ENCODE results near the gene PDE9A.
A peak's percentile ranks its signal among the peaks of the same experiment; 100 is the strongest.

PDE9A gene

GRCh38 chr21:42760361-42760950, 107.0 kb downstream of the PDE9A start:
- no peak for DNase-seq

- DNase-seq, result peak; percentile 21
These were observed 107.7 kb downstream of the PDE9A start for GRCh38 chr21:42760951-42761751.

- DNase-seq, result no peak
These were observed 108.4 kb downstream of the PDE9A start for GRCh38 chr21:42761776-42762335.

GRCh38 chr21:42763581-42764442, 110.4 kb downstream of the PDE9A start:
- DNase-seq, result no peak

- no peak for DNase-seq
These were observed 111.0 kb downstream of the PDE9A start for GRCh38 chr21:42764443-42764760.

- no peak for DNase-seq
These were observed 111.5 kb downstream of the PDE9A start for GRCh38 chr21:42764883-42765282.

- no peak for DNase-seq
These were observed 112.2 kb downstream of the PDE9A start for GRCh38 chr21:42765656-42766055.

- no peak for DNase-seq
These were observed 113.5 kb downstream of the PDE9A start for GRCh38 chr21:42766739-42767560.

- no peak for DNase-seq
These were observed 114.1 kb downstream of the PDE9A start for GRCh38 chr21:42767561-42767835.

GRCh38 chr21:42768324-42769121, 115.1 kb downstream of the PDE9A start:
- DNase-seq, result no peak

- no peak for DNase-seq
These were observed 115.9 kb downstream of the PDE9A start for GRCh38 chr21:42769183-42769819.

GRCh38 chr21:42769820-42770716, 116.6 kb downstream of the PDE9A start:
- no peak for DNase-seq

GRCh38 chr21:42770717-42771502, 117.5 kb downstream of the PDE9A start:
- no peak for DNase-seq

- no peak for DNase-seq
These were observed 118.0 kb downstream of the PDE9A start for GRCh38 chr21:42771503-42771805.

GRCh38 chr21:42775123-42775522, 121.7 kb downstream of the PDE9A start:
- DNase-seq, result no peak

- no peak for DNase-seq
These were observed 122.5 kb downstream of the PDE9A start for GRCh38 chr21:42775891-42776290.

GRCh38 chr21:42777064-42777756, 123.8 kb downstream of the PDE9A start:
- DNase-seq, result no peak

GRCh38 chr21:42777757-42778344, 124.4 kb downstream of the PDE9A start:
- no peak for DNase-seq

GRCh38 chr21:42779431-42779861, 126.0 kb downstream of the PDE9A start:
- no peak for DNase-seq

Measured in NCI-H1092 (cell line).